ENCODE results near the gene INPP4A.

The INPP4A gene

GRCh38 chr2:98467082-98467536, 22.5 kb downstream of the INPP4A start:
- no peak overlapping the region for H3K4me3 ChIP-seq (ENCODE audit: low read depth, low read length)
- H3K9me3 ChIP-seq (ENCODE audit: control insufficient read depth, insufficient read depth, low read depth, low read length) = no peaks in the 10 kb centered on the region
- no peak overlapping the region for H3K27ac ChIP-seq (ENCODE audit: extremely low read depth, low read depth, low read length)
- ChIA-PET CTCF (interaction anchor here (1.1 kb wide), 1 partner anchor 21 kb away, joined by 6 read pairs; no protein-coding TSS in a partner anchor), POLR2A (no interaction called here)
- no peak for TF ChIP-seq ZNF19 (tag by site-specific recombination; IDR thresholded peaks at IDR 0.05; ENCODE audit: low read depth)
- TF ChIP-seq ZNF169 (tag by site-specific recombination; IDR thresholded peaks at IDR 0.05) = no peak
- TF ChIP-seq, protein P1, sequence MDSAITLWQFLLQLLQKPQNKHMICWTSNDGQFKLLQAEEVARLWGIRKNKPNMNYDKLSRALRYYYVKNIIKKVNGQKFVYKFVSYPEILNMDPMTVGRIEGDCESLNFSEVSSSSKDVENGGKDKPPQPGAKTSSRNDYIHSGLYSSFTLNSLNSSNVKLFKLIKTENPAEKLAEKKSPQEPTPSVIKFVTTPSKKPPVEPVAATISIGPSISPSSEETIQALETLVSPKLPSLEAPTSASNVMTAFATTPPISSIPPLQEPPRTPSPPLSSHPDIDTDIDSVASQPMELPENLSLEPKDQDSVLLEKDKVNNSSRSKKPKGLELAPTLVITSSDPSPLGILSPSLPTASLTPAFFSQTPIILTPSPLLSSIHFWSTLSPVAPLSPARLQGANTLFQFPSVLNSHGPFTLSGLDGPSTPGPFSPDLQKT (IDR thresholded peaks at IDR 0.05; ENCODE audit: borderline replicate concordance, low read depth, low read length) = no peak
- TF ChIP-seq, protein P2, sequence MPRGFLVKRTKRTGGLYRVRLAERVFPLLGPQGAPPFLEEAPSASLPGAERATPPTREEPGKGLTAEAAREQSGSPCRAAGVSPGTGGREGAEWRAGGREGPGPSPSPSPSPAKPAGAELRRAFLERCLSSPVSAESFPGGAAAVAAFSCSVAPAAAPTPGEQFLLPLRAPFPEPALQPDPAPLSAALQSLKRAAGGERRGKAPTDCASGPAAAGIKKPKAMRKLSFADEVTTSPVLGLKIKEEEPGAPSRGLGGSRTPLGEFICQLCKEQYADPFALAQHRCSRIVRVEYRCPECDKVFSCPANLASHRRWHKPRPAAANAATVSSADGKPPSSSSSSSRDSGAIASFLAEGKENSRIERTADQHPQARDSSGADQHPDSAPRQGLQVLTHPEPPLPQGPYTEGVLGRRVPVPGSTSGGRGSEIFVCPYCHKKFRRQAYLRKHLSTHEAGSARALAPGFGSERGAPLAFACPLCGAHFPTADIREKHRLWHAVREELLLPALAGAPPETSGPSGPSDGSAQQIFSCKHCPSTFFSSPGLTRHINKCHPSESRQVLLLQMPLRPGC (tag by site-specific recombination; IDR thresholded peaks at IDR 0.05) = no peak
- TF ChIP-seq ZNF404 (tag by site-specific recombination; IDR thresholded peaks at IDR 0.05) = no peak
- TF ChIP-seq, protein P3, sequence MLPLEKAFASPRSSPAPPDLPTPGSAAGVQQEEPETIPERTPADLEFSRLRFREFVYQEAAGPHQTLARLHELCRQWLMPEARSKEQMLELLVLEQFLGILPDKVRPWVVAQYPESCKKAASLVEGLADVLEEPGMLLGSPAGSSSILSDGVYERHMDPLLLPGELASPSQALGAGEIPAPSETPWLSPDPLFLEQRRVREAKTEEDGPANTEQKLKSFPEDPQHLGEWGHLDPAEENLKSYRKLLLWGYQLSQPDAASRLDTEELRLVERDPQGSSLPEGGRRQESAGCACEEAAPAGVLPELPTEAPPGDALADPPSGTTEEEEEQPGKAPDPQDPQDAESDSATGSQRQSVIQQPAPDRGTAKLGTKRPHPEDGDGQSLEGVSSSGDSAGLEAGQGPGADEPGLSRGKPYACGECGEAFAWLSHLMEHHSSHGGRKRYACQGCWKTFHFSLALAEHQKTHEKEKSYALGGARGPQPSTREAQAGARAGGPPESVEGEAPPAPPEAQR (tag by site-specific recombination; IDR thresholded peaks at IDR 0.05) = no peak
- TF ChIP-seq ZNF157 (tag by site-specific recombination; IDR thresholded peaks at IDR 0.05) = no peak
- TF ChIP-seq GFI1B (tag by site-specific recombination; IDR thresholded peaks at IDR 0.05) = no peak
- no peak for TF ChIP-seq BCL11B (tag by site-specific recombination; IDR thresholded peaks at IDR 0.05; ENCODE audit: low read depth)
- TF ChIP-seq ZNF580 (tag by site-specific recombination; IDR thresholded peaks at IDR 0.05) = no peak
- no peak for TF ChIP-seq EGR2 (tag by site-specific recombination; IDR thresholded peaks at IDR 0.05; ENCODE audit: low read depth)
- TF ChIP-seq ZNF302 (tag by site-specific recombination; IDR thresholded peaks at IDR 0.05; ENCODE audit: low read depth) = no peak
- TF ChIP-seq KLF9 (tag by site-specific recombination; IDR thresholded peaks at IDR 0.05; ENCODE audit: low read depth) = no peak
- no peak for TF ChIP-seq ZNF785 (tag by site-specific recombination; IDR thresholded peaks at IDR 0.05)
- no peak for TF ChIP-seq ZNF510 (tag by site-specific recombination; IDR thresholded peaks at IDR 0.05; ENCODE audit: insufficient replicate concordance)
- peaks cover 11% of the 10 kb centered on the region for H3K4me1 ChIP-seq (ENCODE audit: control insufficient read depth, insufficient read depth, low read length)
- H3K36me3 ChIP-seq (ENCODE audit: control insufficient read depth in 2 of 2, insufficient read depth in 1 of 2, low read length in 2 of 2) = no peaks in the 10 kb centered on the region

- Histone ChIP-seq H3K9me3 (ENCODE audit: control insufficient read depth, insufficient read depth, low read depth, low read length) (no peaks in the 10 kb centered on the region), H3K36me3 (ENCODE audit: control insufficient read depth in 2 of 2, insufficient read depth in 1 of 2, low read length in 2 of 2) (no peaks in the 10 kb centered on the region), H3K4me1 (ENCODE audit: control insufficient read depth, insufficient read depth, low read length) (peaks cover 11% of the 10 kb centered on the region), H3K27ac (ENCODE audit: extremely low read depth, low read depth, low read length) (no peak overlapping the region), H3K4me3 (ENCODE audit: low read depth, low read length) (no peak overlapping the region)
- ChIA-PET CTCF (interaction anchor here (1.0 to 1.1 kb wide), 2 partner anchors 21 to 56 kb away, joined by 3 to 6 read pairs; no protein-coding TSS in a partner anchor), POLR2A (no interaction called here)
- TF ChIP-seq PATZ1 (tag by site-specific recombination; IDR thresholded peaks at IDR 0.05) (no peak), KLF1 (tag by site-specific recombination; IDR thresholded peaks at IDR 0.05) (no peak), ZNF580 (tag by site-specific recombination; IDR thresholded peaks at IDR 0.05) (no peak), TCF7L2 (IDR thresholded peaks at IDR 0.05; ENCODE audit: borderline replicate concordance, low read depth, low read length) (no peak), ZNF561 (tag by site-specific recombination; IDR thresholded peaks at IDR 0.05; ENCODE audit: borderline replicate concordance) (no peak), ZNF138 (tag by site-specific recombination; IDR thresholded peaks at IDR 0.05; ENCODE audit: borderline replicate concordance) (no peak), MEIS1 (CRISPR knock-in tag; IDR thresholded peaks at IDR 0.05; ENCODE audit: borderline replicate concordance) (no peak), ZNF133 (tag by site-specific recombination; IDR thresholded peaks at IDR 0.05) (no peak), ZNF629 (tag by site-specific recombination; IDR thresholded peaks at IDR 0.05) (no peak), ZEB2 (tag by site-specific recombination; IDR thresholded peaks at IDR 0.05) (no peak)
- TF ChIP-seq, protein P4, sequence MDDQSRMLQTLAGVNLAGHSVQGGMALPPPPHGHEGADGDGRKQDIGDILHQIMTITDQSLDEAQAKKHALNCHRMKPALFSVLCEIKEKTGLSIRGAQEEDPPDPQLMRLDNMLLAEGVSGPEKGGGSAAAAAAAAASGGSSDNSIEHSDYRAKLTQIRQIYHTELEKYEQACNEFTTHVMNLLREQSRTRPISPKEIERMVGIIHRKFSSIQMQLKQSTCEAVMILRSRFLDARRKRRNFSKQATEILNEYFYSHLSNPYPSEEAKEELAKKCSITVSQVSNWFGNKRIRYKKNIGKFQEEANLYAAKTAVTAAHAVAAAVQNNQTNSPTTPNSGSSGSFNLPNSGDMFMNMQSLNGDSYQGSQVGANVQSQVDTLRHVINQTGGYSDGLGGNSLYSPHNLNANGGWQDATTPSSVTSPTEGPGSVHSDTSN (CRISPR knock-in tag; IDR thresholded peaks at IDR 0.05) = no peak
- TF ChIP-seq, protein P5, sequence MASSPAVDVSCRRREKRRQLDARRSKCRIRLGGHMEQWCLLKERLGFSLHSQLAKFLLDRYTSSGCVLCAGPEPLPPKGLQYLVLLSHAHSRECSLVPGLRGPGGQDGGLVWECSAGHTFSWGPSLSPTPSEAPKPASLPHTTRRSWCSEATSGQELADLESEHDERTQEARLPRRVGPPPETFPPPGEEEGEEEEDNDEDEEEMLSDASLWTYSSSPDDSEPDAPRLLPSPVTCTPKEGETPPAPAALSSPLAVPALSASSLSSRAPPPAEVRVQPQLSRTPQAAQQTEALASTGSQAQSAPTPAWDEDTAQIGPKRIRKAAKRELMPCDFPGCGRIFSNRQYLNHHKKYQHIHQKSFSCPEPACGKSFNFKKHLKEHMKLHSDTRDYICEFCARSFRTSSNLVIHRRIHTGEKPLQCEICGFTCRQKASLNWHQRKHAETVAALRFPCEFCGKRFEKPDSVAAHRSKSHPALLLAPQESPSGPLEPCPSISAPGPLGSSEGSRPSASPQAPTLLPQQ (tag by site-specific recombination; IDR thresholded peaks at IDR 0.05) = no peak
Measured at GRCh38 chr2:98467652-98468051, 23.0 kb downstream of the INPP4A start.

Data from HEK293 (cell line).